SK-N-SH (cell line): ENCODE results near the gene NRCAM. TPM values are rescaled to one million over a fixed set of nuclear protein-coding genes. Genes with fewer than 3 reads are reported as not detected.

Experiments
- CTCF ChIA-PET: fragments of 300-600, 350-600 bp; formaldehyde crosslinking; extraction: SDS; loops from one replicate; lab custom pipeline; 2021; lab: Yijun Ruan, JAX
- POLR2A ChIA-PET: fragments of 350-600 bp; sonication (Branson Sonifier 250); formaldehyde crosslinking; extraction: SDS; loops from one replicate; lab custom pipeline; 2020; ENCODE audit warnings: antibody characterized with exemption, inconsistent platforms; lab: Yijun Ruan, JAX
- DNase-seq: peaks from one replicate; pipeline ENCODE4 v3.0.0; 2012
- H2AFZ ChIP-seq: fragments of 200-600 bp; sonication (generic); 2 replicates; pipeline ENCODE4 v1.8.1; 2016; ENCODE audit warnings: antibody characterized with exemption, mild to moderate bottlenecking, low read depth
- H3F3A ChIP-seq: fragments of 200-600 bp; sonication (generic); replicated peaks from 2 replicates; pipeline ENCODE3; 2016; ENCODE audit warnings: antibody characterized with exemption, mild to moderate bottlenecking; ENCODE audit not compliant: insufficient read depth
- H3K27ac ChIP-seq, 2 experiments: fragments of 200-500 bp in 1 of 2; fragments of 200-600 bp in 1 of 2; sonication (Bioruptor generic) in 1 of 2; sonication (generic), shearing (Covaris generic) in 1 of 2; 2 replicates each; pipeline versions ENCODE4 v1.5.1 to v1.6.1; 2014 to 2016; ENCODE audit warnings: low read depth in 2 of 2, inconsistent platforms in 1 of 2, low read length in 1 of 2, mild to moderate bottlenecking in 1 of 2, mixed read lengths in 1 of 2
- H3K27me3 ChIP-seq: fragments of 200-600 bp; sonication (generic), shearing (Covaris generic); 2 replicates; pipeline ENCODE4 v1.6.1; 2016; ENCODE audit warnings: mixed run types; ENCODE audit not compliant: insufficient read depth
- H3K36me3 ChIP-seq, 2 experiments: fragments of 200-500 bp in 1 of 2; fragments of 200-600 bp in 1 of 2; sonication (Bioruptor generic) in 1 of 2; sonication (generic) in 1 of 2; replicated peaks in 1 of 2; 2 replicates each; pipeline versions ENCODE3 to v1.5.1; 2014 to 2016; ENCODE audit warnings: low read length in 1 of 2, mild to moderate bottlenecking in 1 of 2; ENCODE audit not compliant: insufficient read depth in 2 of 2, control insufficient read depth in 1 of 2
- H3K4me1 ChIP-seq, 2 experiments: fragments of 200-500 bp in 1 of 2; fragments of 200-600 bp in 1 of 2; sonication (Bioruptor generic) in 1 of 2; sonication (generic), shearing (Covaris generic) in 1 of 2; 2 replicates each; pipeline versions ENCODE4 v1.5.1 to v1.6.1; 2014 to 2016; ENCODE audit warnings: low read depth in 1 of 2, low read length in 1 of 2, mixed run types in 1 of 2; ENCODE audit not compliant: insufficient read depth in 2 of 2, control insufficient read depth in 1 of 2
- H3K4me2 ChIP-seq: fragments of 200-600 bp; sonication (generic), shearing (Covaris generic); 2 replicates; pipeline ENCODE4 v1.6.1; 2017; ENCODE audit warnings: mixed run types
- H3K4me3 ChIP-seq, 2 experiments: fragments of 200-500 bp in 1 of 2; fragments of 200-600 bp in 1 of 2; sonication (Bioruptor generic) in 1 of 2; sonication (generic), shearing (Covaris generic) in 1 of 2; 2 replicates each; pipeline versions ENCODE4 v1.5.1 to v1.8.1; 2014 to 2016; ENCODE audit warnings: low read depth in 2 of 2, inconsistent platforms in 1 of 2, low read length in 1 of 2, mild to moderate bottlenecking in 1 of 2, mixed read lengths in 1 of 2, moderate library complexity in 1 of 2
- H3K79me2 ChIP-seq: fragments of 200-600 bp; sonication (generic); 2 replicates; pipeline ENCODE4 v1.8.1; 2017; ENCODE audit warnings: mild to moderate bottlenecking; ENCODE audit not compliant: insufficient read depth
- H3K9ac ChIP-seq: fragments of 200-600 bp; sonication (generic); 2 replicates; pipeline ENCODE4 v1.6.1; 2017; ENCODE audit warnings: mixed run types
- H3K9me2 ChIP-seq: fragments of 200-600 bp; sonication (generic); 2 replicates; pipeline ENCODE4 v1.6.1; 2017; ENCODE audit warnings: mixed run types
- H3K9me3 ChIP-seq: fragments of 200-600 bp; sonication (generic); 2 replicates; pipeline ENCODE4 v1.6.1; 2017; ENCODE audit warnings: mixed run types, mild to moderate bottlenecking, moderate library complexity
- H4K20me1 ChIP-seq: fragments of 200-600 bp; sonication (generic); 2 replicates; pipeline ENCODE4 v1.6.1; 2017; ENCODE audit warnings: mild to moderate bottlenecking, mixed run types; ENCODE audit not compliant: insufficient read depth
- ELF1 ChIP-seq: IDR thresholded peaks from 2 replicates; pipeline ENCODE4 v1.4.0; 2012
- EP300 ChIP-seq, 2 experiments: IDR thresholded peaks; 2 replicates each; pipeline versions ENCODE4 v1.4.0 to v1.6.1; 2012; ENCODE audit warnings: borderline replicate concordance in 1 of 2, low read depth in 1 of 2, low read length in 1 of 2
- NFIC ChIP-seq: IDR thresholded peaks from 2 replicates; pipeline ENCODE4 v1.4.0; 2012; ENCODE audit warnings: borderline replicate concordance
- RXRA ChIP-seq: IDR thresholded peaks from 2 replicates; pipeline ENCODE4 v1.4.0; 2012; ENCODE audit warnings: low read depth, mild to moderate bottlenecking, borderline replicate concordance
- WGBS: methylation state at CpG from one replicate; pipeline ENCODE4 v1.1.6; 2017; ENCODE audit warnings: low lambda C conversion rate; 5-methylcytosine and 5-hydroxymethylcytosine counted together
- polyA plus RNA-seq, 3 experiments: library from polyadenylated mRNA; depleted of rRNA; stranded (reverse); fragments of >200 nt; gene quantifications; 2 replicates each; pipeline ENCODE4 v1.2.3, GENCODE V29; 2012
- TF ChIP-seq, protein P1 (sequence below): IDR thresholded peaks from 2 replicates; pipeline ENCODE4 v1.6.1; 2012; ENCODE audit warnings: mild to moderate bottlenecking, low read depth, low read length, moderate library complexity
- TF ChIP-seq, protein P2 (sequence below): IDR thresholded peaks from 2 replicates; pipeline ENCODE4 v1.4.0; 2012; ENCODE audit warnings: low read depth
- TF ChIP-seq, protein P3 (sequence below): IDR thresholded peaks from 2 replicates; pipeline ENCODE4 v1.4.0; 2012; ENCODE audit warnings: low read depth, borderline replicate concordance

Gene NRCAM
- polyA plus RNA-seq, 1 of the 3 experiments (the other 2 are of a cell fraction): 1.1 TPM

DNA sequence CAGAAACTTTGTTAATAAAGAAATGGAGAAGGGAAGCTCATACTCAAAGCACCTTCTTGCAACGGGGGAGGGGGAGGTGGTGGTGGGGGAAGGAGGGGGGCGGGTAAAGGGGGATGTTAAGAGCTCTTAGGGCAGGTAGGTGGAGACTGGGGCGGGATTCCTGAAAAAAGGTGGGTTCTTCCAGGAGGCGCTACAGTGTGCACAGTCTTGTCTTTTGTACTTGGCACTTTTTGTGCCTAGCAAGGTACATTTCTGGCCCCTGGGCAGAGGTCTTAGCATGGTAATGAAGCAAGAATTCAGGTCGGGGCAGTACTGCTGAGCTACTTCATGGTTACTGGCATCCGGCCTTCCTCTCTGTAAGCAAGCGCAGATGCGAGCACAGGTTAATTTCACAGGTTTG, 310.8 kb downstream of the NRCAM start:
- POLR2A ChIA-PET: interaction anchor here (2.0 kb wide), 1 partner anchor 143 kb away, joined by 9 read pairs; the partner anchor contains the start of gene LAMB1
- no peaks in the 10 kb centered on the region for H3K27me3 ChIP-seq
- H3K4me1 ChIP-seq: peaks cover 0 to 6% of the 10 kb centered on the region in 2 experiments; a peak in 1 of 4 replicates
- no peaks in the 10 kb centered on the region for H3K9me3 ChIP-seq
- TF ChIP-seq, protein P1, sequence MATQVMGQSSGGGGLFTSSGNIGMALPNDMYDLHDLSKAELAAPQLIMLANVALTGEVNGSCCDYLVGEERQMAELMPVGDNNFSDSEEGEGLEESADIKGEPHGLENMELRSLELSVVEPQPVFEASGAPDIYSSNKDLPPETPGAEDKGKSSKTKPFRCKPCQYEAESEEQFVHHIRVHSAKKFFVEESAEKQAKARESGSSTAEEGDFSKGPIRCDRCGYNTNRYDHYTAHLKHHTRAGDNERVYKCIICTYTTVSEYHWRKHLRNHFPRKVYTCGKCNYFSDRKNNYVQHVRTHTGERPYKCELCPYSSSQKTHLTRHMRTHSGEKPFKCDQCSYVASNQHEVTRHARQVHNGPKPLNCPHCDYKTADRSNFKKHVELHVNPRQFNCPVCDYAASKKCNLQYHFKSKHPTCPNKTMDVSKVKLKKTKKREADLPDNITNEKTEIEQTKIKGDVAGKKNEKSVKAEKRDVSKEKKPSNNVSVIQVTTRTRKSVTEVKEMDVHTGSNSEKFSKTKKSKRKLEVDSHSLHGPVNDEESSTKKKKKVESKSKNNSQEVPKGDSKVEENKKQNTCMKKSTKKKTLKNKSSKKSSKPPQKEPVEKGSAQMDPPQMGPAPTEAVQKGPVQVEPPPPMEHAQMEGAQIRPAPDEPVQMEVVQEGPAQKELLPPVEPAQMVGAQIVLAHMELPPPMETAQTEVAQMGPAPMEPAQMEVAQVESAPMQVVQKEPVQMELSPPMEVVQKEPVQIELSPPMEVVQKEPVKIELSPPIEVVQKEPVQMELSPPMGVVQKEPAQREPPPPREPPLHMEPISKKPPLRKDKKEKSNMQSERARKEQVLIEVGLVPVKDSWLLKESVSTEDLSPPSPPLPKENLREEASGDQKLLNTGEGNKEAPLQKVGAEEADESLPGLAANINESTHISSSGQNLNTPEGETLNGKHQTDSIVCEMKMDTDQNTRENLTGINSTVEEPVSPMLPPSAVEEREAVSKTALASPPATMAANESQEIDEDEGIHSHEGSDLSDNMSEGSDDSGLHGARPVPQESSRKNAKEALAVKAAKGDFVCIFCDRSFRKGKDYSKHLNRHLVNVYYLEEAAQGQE: no peak
- TF ChIP-seq ELF1: no peak
- no peak for TF ChIP-seq EP300 (IDR thresholded peaks at IDR 0.05; ENCODE audit: borderline replicate concordance in 1 of 2, low read depth in 1 of 2, low read length in 1 of 2)
- H3K4me2 ChIP-seq: no peak overlapping the region
- no peak overlapping the region for H3K4me3 ChIP-seq
- CTCF ChIA-PET: interaction anchor here (0.6 to 3.4 kb wide), 70 partner anchors 12 to 452 kb away, joined by 3 to 90 read pairs (median 6); partner anchors contain the start of genes CBLL1 and LAMB4
- H2AFZ ChIP-seq: no peak overlapping the region
- WGBS: 81% methylated on average over 8 of the region's 8 CpGs
- no peaks in the 10 kb centered on the region for H3K79me2 ChIP-seq
- H3K9me2 ChIP-seq: no peaks in the 10 kb centered on the region
- H3K36me3 ChIP-seq: peaks cover 0 to 17% of the 10 kb centered on the region in 2 experiments
- no peak overlapping the region for H3K9ac ChIP-seq
- no peak overlapping the region for H3K27ac ChIP-seq
- H3F3A ChIP-seq: no peaks in the 10 kb centered on the region
- DNase-seq: no peak
- no peaks in the 10 kb centered on the region for H4K20me1 ChIP-seq

DNA sequence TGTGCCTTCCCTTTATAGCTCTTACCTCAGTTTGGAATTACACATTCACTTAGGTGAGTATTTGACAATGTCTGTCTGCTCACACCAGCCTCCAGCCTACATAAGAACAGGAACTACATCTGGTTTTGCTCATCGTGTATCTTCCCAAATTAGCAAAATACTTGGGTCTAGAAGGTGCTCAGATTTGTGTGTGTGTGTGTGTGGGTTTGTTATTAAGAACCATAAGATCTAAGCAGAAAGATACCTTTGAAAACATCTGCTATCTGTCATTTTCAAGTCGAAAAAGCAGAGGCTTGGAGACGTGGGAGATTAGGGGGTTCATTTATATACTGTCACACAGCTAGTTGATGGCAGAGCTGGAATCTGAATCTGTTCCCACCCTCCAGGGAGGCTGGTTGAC, 311.3 kb downstream of the NRCAM start:
- Histone ChIP-seq H3K27ac (no peak overlapping the region), H3K4me2 (no peak overlapping the region), H3K9me3 (no peaks in the 10 kb centered on the region), H3K9me2 (no peaks in the 10 kb centered on the region), H3K79me2 (no peaks in the 10 kb centered on the region), H3F3A (no peaks in the 10 kb centered on the region), H3K4me3 (no peak overlapping the region), H3K9ac (no peak overlapping the region), H4K20me1 (no peaks in the 10 kb centered on the region), H2AFZ (no peak overlapping the region), H3K36me3 (peaks cover 0 to 14% of the 10 kb centered on the region in 2 experiments), H3K27me3 (no peaks in the 10 kb centered on the region), H3K4me1 (peaks cover 0 to 6% of the 10 kb centered on the region in 2 experiments; a peak in 1 of 4 replicates)
- DNase-seq: no peak
- WGBS: 70% methylated on average over 3 of the region's 3 CpGs
- ChIA-PET POLR2A (no interaction called here), CTCF (interaction anchor here (0.8 to 3.4 kb wide), 27 partner anchors 11 to 402 kb away, joined by 3 to 90 read pairs (median 16); partner anchors contain the start of genes CBLL1 and LAMB4)
- no peak for TF ChIP-seq RXRA
- TF ChIP-seq, protein P2, sequence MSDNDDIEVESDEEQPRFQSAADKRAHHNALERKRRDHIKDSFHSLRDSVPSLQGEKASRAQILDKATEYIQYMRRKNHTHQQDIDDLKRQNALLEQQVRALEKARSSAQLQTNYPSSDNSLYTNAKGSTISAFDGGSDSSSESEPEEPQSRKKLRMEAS: no peak
- no peak for TF ChIP-seq NFIC
- TF ChIP-seq, protein P3, sequence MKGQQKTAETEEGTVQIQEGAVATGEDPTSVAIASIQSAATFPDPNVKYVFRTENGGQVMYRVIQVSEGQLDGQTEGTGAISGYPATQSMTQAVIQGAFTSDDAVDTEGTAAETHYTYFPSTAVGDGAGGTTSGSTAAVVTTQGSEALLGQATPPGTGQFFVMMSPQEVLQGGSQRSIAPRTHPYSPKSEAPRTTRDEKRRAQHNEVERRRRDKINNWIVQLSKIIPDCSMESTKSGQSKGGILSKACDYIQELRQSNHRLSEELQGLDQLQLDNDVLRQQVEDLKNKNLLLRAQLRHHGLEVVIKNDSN: no peak
- TF ChIP-seq, all 33 proteins: peak for 0
